Amniotic epithelial cell (primary cell): ENCODE data around the gene LCE1B.
A peak's percentile ranks its signal among the peaks of the same experiment; 100 is the strongest.

Experiments used
- DNase-seq: peaks from one replicate; pipeline ENCODE4 v3.0.0-alpha.2; 2010; ENCODE audit warnings: low read depth

Gene LCE1B, protein sequence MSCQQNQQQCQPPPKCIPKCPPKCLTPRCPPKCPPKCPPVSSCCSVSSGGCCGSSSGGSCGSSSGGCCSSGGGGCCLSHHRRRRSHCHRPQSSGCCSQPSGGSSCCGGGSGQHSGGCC

DNA sequence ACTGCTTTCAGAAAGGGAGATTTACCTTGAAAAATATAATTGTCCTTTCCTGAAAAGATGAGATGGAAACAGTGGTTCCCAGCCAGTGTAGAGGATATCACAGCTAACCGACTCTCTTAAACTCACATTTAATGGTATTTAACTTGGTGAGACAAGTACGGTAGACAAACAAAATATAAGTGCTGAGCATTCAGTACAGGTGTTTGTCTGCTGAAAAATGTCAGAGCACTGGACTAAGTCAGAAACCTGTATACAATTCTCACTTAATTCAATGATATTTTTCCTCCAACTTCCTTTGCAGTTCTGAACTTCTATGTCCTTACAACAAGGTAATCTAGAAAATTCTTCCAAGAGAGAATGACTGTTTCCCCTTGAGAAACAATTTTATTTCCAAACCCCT lies at the start of gene LCE1B:
TSS of gene LCE1B (plus strand) at position 301 of the 400 bp plus-strand sequence. CDS start 476 bp downstream, outside the sequence.
- DNase-seq = no peak

DNA sequence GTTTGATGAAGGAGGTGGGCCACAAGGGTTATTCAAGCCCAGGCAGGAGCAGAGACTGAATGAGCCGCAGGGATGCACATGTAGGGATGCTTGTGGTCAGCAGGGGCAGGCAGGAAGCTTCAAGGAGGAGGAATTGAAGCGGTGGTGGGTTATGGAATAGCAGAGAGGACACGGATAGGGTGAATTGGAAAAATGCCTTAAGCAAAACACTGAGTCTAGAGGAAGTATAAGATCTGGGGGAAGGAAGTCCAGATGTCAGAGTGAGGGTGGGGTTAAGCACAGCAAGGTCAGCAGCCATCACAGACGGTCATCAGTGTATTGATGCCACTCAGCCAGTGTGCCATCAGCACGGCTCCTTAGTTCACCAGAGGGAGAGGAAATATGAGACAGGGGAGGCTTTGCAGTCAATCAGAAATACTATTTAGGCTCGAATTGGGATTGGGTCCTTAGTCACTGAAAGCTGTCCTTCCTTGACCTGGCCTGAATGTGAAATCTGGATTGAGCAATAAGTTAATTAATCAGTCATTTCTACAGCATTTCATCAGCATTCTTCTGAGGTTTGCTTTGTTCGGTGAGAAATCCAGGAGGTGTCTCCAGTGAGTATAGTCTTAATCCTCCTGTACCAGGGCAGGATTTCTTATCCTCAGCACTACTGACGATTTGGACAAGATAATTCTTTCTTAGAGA lies 42.8 kb upstream of the LCE1B start:
- peak; percentile 1 for DNase-seq

DNA sequence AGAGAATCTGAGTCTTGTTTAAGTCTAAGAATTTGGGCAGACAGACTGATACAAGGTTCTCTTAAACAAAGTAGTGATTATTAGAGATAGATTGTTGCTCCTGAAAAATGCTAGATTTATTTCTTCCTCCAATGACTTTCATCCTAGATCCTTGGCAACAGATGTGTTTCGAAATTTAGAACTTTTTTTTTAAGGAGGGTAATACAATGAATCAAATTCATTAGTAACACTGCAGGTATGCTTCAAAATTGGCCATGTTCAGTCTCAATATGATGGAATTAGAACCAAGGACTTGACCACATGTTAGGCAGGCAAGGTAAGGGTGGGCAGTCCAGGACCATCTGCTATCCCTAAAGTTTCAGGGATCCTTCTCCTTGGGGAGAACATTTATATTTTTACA lies 41.4 kb upstream of the LCE1B start:
- DNase-seq = no peak

DNA sequence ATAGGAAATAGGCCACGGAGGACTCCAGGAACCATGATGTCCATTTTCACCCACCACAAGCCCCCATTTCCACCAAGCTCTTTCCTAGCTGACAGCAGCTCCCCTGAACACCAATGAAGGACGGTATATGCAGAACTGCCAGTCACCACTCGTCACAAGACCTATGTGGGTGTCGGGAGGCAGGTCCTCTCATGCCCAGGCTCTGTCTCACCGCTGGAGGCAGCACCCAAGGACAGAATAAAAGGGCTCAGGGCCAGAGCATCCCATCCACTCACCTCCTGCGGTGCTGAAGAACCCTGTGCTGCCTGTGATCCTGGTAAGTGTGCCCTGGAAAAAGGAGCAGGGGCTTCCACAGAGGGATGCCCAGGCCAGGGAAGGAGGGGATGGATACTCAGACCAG lies 36.9 kb upstream of the LCE1B start, which contains the start of gene LCE1F:
TSS of gene LCE1F (plus strand) at position 266 of the 400 bp plus-strand sequence. CDS start 1,232 bp downstream, outside the sequence.
- DNase-seq = no peak

DNA sequence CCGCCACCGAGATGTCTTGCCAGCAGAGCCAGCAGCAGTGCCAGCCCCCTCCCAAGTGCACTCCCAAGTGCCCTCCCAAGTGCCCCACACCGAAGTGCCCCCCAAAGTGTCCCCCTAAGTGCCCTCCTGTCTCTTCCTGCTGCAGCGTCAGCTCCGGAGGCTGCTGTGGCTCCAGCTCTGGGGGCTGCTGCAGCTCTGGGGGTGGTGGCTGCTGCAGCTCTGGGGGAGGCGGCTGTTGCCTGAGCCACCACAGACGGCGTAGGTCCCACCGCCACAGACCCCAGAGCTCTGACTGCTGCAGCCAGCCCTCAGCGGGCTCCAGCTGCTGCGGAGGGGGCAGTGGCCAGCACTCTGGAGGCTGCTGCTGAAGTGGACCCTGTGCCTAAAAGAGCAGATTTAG lies 35.4 kb upstream of the LCE1B start:
- no peak for DNase-seq

DNA sequence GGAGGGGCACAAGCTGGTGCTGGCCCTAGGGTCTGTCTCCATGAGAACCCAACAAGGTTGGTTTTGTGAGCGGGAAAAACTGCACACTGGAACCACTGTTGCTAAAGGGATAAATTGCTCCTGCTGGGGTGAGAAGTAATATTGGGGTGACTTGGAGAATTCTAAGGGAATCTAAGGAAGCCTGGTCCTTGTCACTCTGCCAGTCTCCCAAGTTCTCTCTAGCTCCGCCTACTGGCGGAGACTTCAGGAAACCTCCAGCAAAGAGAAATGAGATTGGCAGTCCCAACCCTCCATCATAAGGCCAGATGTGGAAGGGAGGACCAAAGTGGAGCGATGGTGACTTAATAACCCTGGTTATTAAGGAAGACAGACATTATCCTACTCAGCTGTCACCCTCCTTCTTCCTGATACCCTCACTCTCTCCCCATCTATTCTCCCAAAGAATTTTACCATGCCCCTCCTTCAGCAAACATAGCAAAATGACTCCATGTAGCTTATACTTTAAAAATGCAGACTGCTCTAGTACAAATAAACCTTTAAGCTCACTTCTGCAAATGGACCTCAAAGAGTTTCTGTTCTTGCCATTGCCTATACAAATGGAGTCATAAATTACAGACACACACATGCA lies 34.1 kb upstream of the LCE1B start:
- no peak for DNase-seq

DNA sequence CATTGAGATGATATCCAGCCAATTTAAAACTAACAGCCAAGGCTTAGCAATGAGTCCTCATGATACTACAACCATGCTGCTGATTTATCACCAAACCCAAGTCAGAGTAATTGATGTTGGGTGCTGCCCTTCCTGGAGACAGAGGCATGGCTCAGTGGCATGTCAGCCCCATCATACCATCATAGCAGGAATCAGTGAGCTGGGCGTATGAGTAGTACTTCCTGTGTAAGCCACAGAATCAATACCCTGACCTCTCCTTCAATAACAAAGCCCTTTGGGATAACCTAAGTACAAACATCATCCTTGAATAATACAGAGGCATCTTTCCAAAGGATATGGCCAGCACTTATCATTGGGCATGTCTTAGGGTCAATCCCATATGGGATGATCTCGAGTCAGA lies 28.7 kb upstream of the LCE1B start:
- no peak for DNase-seq

DNA sequence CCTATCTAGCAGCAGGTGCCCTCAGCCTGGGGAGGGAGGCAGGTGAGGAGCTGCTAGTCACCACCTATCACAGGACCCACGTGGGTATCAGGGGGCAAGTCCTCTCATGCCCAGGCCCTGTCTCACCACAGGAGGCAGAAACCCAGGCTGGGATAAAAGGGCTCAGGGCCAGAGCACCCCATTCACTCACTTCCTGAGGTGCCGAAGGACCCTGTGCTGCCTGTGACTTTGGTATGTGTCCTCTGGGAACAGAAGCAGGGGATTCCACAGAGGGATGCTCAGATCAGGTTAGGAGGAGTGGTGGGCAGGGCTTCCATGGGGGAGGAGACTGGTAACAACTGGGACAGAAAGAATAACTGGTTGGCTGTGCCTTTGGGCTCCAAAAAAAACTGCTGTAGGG lies 25.7 kb upstream of the LCE1B start, which contains the start of gene LCE1E:
TSS of gene LCE1E (plus strand) at position 181 of the 400 bp plus-strand sequence. CDS start 1,043 bp downstream, outside the sequence.
- DNase-seq = no peak

DNA sequence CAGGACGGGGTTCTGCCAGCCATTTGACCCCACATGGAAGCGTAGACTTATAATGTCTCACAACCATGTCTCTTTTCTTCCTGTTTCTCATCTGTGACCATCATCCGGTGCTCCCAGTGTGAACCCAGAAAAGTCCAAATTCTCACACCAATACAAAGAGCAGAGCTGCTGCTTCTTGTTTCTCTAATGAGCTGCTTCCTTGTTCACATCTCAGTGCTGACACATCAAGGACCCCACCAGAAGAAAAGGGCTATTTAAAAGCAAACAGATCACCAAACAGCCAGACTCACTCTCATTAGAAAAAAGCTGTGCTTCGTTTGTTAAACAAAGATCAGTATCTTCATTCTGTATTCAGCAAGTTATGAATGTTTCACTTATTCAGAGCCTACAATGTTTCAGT lies 16.1 kb upstream of the LCE1B start:
- DNase-seq = no peak

DNA sequence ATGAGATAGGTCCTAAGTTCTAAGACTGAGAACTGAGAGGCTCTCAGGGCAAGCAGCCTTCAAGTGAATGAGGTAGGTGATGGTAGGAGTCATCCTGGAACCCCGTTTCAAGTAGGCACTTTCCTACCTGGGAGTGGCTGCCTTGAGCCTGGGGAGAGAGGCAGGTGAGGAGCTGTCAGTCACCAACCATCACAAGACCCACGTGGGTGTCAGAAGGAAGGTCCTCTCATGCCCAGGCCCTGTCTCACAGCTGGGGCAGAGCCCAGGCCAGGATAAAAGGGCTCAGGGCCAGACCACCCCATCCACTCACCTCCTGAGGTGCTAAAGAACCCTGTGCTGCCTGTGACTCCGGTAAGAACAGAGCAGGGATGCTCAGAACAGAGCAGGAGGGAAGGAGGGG lies 15.3 kb upstream of the LCE1B start, which contains the start of gene LCE1D:
TSS of gene LCE1D (plus strand) at position 301 of the 400 bp plus-strand sequence. CDS start 1,074 bp downstream, outside the sequence.
- no peak for DNase-seq

DNA sequence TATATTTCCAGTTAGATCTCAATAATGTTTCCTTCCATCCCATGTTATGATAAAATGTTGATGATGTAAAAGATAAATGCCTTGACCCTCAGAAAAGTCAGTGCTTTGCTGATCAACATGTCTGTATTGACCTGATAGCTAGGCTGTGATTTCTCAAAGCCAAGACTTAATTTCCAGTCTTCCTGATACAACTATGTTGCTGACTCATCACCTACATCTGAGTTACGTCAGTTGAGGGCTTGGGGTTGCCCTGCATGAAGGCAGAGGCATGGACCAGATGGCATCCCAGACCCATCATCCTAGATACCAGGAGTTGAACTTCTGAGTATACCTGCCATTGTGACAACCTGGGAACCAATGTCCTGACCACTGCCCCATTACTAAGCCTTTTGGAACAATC lies 10.4 kb upstream of the LCE1B start:
- no peak for DNase-seq

DNA sequence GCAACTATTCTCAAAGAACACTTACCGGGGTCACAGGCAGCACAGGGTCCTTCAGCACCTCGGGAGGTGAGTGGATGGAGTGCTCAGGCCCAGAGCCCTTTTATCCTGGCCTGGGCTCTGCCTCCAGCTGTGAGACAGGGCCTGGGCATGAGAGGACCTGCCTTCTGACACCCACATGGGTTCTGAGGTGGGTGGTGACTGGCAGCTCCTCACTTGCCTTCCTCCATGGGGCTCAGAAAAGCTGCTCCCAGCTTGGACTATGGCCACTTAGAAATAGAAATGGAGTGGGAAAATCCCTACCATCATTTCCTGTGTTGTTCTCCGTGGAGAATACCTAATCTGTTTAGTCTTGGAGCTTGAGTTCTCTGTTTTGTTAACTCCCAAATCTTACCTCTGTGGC lies 5.2 kb upstream of the LCE1B start, which contains the start of gene LCE1C:
TSS of gene LCE1C (minus strand) at position 76 of the 400 bp plus-strand sequence. CDS start 1,173 bp downstream, outside the sequence.
- no peak for DNase-seq

DNA sequence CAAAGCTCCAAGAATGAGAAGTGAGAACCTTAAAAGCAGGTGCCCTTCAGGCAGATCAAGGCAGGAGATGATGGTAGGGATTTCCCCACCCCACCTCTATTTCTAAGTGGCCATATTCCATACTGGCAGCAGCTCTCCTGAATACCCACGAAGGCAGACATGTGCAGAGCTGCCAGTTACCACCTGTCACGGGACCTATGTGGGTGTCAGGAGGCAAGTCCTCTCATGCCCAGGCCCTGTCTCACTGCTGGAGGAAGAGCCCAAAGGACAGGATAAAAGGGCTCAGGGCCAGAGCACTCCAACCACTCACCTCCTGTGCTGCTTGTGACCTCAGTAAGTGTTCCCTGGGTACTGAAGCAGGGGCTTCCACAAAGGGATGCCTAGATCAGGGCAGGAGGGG lies 721 bp upstream of the LCE1B start:
- DNase-seq = no peak

DNA sequence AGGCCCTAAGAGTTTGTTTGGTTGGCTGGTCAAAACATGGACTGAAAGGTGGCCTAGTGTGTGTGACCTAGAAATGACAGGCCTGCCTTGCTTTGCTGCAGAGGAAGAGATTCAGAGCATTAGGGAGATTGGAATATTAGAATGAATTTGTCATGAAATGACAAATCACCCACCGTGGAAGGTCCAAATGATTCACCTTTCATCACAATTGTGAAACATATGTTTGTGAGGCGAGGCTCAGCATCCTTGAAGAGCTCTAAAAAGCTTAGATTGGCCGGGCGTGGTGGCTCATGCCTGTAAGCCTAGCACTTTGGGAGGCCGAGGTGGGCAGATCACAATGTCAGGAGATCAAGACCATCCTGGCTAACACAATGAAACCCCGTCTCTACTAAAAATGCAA lies 5.5 kb downstream of the LCE1B start:
- DNase-seq = no peak

DNA sequence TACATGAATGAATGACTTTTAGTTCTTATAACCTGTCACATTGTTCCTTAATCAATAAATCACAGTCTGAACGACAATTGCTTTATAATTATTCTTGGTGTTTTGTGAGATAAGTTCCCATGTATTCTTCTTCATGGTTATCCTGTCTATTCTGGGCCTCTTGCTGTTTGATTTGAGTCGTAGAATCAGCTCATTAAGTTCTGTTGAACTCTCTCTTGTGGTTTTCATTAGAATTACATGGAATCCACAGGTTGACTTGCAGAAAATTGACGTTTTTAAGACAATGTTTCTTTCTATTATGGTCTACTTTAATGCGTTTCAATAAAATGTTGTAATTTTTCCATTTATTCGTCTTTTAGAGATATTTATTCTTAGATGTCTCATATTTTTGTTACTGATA lies 11.5 kb downstream of the LCE1B start:
- no peak for DNase-seq

DNA sequence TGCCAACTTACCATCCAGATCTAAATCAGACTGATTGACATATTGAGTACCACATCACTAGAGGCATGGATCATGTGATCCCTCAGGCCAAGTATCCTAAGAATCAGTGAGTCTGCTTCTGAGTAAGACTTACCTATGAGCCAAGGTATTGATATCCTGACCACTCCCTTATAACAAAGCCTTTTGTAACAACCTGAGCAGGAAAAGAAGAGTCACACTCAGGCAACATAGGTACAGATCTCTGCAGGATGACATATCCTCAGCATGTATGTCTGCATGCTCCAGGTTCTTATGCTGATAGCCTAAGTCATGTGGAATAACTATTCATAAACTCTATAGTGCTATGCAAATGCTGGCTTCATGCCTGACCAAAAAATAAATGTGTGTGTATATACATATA lies 13.2 kb downstream of the LCE1B start:
- DNase-seq = no peak

DNA sequence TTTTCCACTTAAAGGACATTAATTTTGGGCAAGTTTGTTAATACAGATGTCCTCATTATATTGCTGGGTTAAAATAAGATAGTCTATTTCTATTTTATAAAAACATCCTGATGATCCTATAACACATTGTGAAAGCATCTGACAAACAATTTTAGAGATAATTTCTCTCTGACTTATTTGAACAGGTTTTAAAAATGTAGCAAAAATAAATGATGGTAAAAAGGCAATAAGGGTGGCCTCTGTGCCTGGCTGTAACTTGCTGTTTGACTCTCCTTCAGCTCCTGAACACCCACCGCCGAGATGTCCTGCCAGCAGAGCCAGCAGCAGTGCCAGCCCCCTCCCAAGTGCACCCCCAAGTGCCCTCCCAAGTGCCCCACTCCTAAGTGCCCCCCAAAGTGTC lies 15.4 kb downstream of the LCE1B start, which contains the start of gene LCE1A:
TSS of gene LCE1A (plus strand) at position 301 of the 400 bp plus-strand sequence. CDS start at position 301, 0 bp downstream.
- DNase-seq = no peak

DNA sequence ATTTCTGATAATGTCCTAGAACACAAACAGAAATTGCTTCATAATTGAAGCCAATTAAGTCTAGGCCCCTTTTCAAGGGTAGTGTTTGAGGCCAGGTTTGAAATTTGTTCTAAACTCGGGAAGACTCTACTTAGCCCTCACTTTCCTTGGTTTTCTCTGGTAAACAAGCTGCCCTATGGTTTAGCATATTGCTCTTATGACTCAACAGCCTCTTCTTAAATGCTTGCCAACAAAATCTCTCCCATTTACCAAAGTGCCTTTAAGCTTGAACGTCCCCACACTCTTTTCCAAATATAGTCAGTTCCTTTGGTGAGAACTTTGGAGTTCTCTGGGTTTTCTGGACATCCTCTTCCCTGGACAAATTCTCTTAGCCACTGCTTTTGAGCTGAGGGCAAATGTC lies 25.1 kb downstream of the LCE1B start:
- DNase-seq = no peak

DNA sequence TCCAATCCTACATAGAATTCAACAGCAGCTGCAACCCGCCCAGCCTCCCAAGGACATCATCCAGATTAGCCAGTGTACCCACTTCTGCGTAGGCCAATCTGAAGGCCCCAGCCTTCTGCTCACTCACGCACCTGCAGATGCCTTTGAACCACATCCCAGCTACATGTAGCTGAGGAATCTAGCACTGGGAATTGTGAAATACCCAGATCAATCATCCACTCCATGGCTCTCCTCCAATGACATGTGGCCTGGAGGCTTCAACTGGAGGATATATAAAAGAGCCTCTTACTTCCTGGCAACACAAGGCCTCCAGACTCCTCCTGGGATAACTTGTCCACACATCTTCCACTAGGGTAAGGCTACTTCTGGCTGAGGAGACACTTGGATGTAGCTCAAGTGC lies 30.8 kb downstream of the LCE1B start, which contains the start of gene LCE6A:
TSS of gene LCE6A (plus strand) at position 301 of the 400 bp plus-strand sequence. CDS start 665 bp downstream, outside the sequence.
- no peak for DNase-seq

DNA sequence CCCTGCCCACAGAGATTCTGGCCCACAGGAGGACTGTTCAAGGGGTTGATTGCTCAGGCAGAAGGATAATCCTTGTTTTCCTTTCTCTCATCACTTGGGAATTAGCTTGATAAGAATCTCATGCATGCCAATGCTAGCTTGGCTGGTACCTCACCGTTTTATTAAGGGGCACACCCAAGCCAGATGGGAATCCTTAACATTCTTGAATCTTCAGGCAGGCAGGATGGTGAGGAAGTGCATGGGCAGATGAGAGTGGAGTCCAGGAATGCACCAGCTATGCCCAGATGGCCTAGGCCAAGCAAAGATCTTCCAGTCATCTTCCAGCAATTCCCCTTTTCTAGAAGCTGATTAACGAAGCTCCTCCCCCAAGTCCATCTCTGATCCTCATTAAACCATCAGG lies 43.9 kb downstream of the LCE1B start:
- DNase-seq = no peak

DNA sequence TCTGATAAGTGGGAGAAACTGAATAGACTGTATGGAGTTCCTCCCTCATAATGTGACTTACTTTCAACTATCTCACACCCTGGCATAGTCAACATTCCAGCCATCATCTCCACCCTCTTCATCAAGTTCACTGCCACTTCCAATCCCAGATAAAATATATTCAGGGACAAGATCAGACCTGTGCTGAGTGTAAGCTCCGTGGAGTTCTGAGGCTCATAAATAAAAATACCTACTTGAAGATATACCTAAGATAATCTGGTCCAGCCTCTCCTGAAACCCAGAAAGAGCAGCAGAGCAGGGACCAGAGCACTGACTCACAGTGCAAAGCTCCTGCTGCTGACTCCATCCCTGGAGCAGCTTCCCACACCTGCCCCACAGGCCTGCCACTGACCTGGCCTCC lies 46.3 kb downstream of the LCE1B start:
- DNase-seq = no peak

DNA sequence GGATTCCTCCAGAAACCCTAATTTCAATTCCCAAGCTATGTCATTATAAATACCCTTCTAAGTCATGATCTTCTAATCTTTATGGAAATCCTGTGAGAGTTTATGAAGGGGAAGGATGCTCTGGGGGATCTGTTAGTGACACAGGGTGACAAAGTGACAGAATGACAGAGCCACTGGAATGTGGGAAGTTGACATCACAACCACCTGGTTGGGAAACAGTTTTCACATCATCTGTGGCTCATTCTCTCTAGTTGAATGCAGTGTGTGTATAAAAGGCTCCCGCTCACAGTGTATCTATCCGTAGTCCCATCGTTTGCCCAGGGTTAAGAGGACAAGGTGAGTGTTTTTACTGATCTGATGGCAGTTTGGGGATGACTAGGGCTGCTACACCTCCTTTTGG lies 47.9 kb downstream of the LCE1B start, which contains the start of gene LCE7A:
TSS of gene LCE7A (plus strand) at position 301 of the 400 bp plus-strand sequence. CDS start 702 bp downstream, outside the sequence.
- DNase-seq = no peak

DNA sequence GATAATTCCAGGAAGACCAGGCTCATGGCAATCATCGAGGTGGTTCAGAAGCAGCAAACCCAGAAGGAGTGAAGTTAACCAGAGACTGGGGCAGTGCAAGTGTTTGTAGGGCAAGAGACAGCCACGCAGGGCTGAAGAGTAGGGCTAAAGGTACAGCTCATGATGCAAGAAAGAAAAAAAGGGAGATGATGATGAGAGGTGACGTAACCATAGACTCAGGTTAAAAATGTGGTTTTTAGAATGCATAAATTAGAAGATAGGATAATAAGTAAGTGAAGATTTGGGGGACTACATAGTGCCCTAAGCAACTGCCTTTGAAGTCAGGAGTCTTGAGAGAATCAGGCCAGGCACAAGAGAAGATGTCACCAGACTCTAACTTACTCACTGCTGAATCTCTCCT lies 48.4 kb downstream of the LCE1B start:
- no peak for DNase-seq
